Hippocampal formation (tissue), 2 donors: ENCODE data around the gene CHST3.
"Not testable (repeated sequence)": the region's sequence is repeated elsewhere in the genome, so short reads cannot be mapped to it uniquely, and the experiment has no call there.

Experiments
- DNase-seq, 2 donors: peaks; one replicate each; lab custom pipeline; 2025; lab: John Stamatoyannopoulos, UW

Gene CHST3

GRCh38 chr10:71972746-71973695 is 8.8 kb downstream of the CHST3 start:
- DNase-seq = no peak

GRCh38 chr10:71973777-71974488 is 9.7 kb downstream of the CHST3 start:
- DNase-seq = no peak

- no peak for DNase-seq
Measured at GRCh38 chr10:71974489-71975021, 10.4 kb downstream of the CHST3 start.

- DNase-seq = peak; percentile 46 to 85
Measured at GRCh38 chr10:71975087-71975870, 11.1 kb downstream of the CHST3 start.

GRCh38 chr10:71975871-71976725 is 11.9 kb downstream of the CHST3 start:
- DNase-seq = no peak

- DNase-seq = not testable (repeated sequence)
Measured at GRCh38 chr10:71977614-71977903, 13.4 kb downstream of the CHST3 start.

- DNase-seq = peak in 1 of 2 donors; percentile 35
Measured at GRCh38 chr10:71978476-71978875, 14.3 kb downstream of the CHST3 start.

- DNase-seq = no peak
Measured at GRCh38 chr10:71978988-71979691, 14.9 kb downstream of the CHST3 start.

- DNase-seq = no peak
Measured at GRCh38 chr10:71979692-71980062, 15.5 kb downstream of the CHST3 start.

- DNase-seq = no peak
Measured at GRCh38 chr10:71980181-71981014, 16.2 kb downstream of the CHST3 start.

- DNase-seq = peak; percentile 93 to 99
Measured at GRCh38 chr10:71981015-71981875, 17.1 kb downstream of the CHST3 start.

GRCh38 chr10:71981876-71982230 is 17.7 kb downstream of the CHST3 start:
- DNase-seq = no peak

GRCh38 chr10:71982269-71983178 is 18.3 kb downstream of the CHST3 start:
- DNase-seq = no peak

- no peak for DNase-seq
Measured at GRCh38 chr10:71984126-71984808, 20.1 kb downstream of the CHST3 start.

GRCh38 chr10:71984809-71985388 is 20.7 kb downstream of the CHST3 start:
- DNase-seq = no peak

- DNase-seq = no peak
Measured at GRCh38 chr10:71985542-71986250, 21.5 kb downstream of the CHST3 start.
